GM12865 (cell line): ENCODE data around the gene PCCA.
A peak's percentile ranks its signal among the peaks of the same experiment; 100 is the strongest.

ENCODE experiments used
- DNase-seq: peaks from one replicate; pipeline ENCODE4 v3.0.0; 2010; ENCODE audit warnings: low read depth
- H3K4me3 ChIP-seq: 2 replicates; pipeline ENCODE4 v1.5.1; 2011; ENCODE audit warnings: mild to moderate bottlenecking, low read depth, low read length, control low read depth
- TF ChIP-seq, protein P1 (sequence below): IDR thresholded peaks from 2 replicates; pipeline ENCODE4 v1.5.1; 2011; ENCODE audit warnings: low read length, control low read depth, low read depth, inconsistent platforms; ENCODE audit not compliant: insufficient read depth; ENCODE audit errors: missing control alignments

Gene PCCA

GRCh38 chr13:100128838-100129237 is 39.9 kb downstream of the PCCA start:
- DNase-seq = no peak
- TF ChIP-seq, protein P1, sequence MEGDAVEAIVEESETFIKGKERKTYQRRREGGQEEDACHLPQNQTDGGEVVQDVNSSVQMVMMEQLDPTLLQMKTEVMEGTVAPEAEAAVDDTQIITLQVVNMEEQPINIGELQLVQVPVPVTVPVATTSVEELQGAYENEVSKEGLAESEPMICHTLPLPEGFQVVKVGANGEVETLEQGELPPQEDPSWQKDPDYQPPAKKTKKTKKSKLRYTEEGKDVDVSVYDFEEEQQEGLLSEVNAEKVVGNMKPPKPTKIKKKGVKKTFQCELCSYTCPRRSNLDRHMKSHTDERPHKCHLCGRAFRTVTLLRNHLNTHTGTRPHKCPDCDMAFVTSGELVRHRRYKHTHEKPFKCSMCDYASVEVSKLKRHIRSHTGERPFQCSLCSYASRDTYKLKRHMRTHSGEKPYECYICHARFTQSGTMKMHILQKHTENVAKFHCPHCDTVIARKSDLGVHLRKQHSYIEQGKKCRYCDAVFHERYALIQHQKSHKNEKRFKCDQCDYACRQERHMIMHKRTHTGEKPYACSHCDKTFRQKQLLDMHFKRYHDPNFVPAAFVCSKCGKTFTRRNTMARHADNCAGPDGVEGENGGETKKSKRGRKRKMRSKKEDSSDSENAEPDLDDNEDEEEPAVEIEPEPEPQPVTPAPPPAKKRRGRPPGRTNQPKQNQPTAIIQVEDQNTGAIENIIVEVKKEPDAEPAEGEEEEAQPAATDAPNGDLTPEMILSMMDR = no peak
- no peak overlapping the region for H3K4me3 ChIP-seq

GRCh38 chr13:100129605-100130004 is 40.7 kb downstream of the PCCA start:
- TF ChIP-seq, protein P1 = no peak
- H3K4me3 ChIP-seq = no peak overlapping the region
- peak; percentile 72 for DNase-seq

GRCh38 chr13:100130092-100130491 is 41.2 kb downstream of the PCCA start:
- H3K4me3 ChIP-seq = no peak overlapping the region
- TF ChIP-seq, protein P1 = no peak
- no peak for DNase-seq

GRCh38 chr13:100130930-100131511 is 42.1 kb downstream of the PCCA start:
- TF ChIP-seq, protein P1 = no peak
- H3K4me3 ChIP-seq = no peak overlapping the region
- DNase-seq = no peak

DNA sequence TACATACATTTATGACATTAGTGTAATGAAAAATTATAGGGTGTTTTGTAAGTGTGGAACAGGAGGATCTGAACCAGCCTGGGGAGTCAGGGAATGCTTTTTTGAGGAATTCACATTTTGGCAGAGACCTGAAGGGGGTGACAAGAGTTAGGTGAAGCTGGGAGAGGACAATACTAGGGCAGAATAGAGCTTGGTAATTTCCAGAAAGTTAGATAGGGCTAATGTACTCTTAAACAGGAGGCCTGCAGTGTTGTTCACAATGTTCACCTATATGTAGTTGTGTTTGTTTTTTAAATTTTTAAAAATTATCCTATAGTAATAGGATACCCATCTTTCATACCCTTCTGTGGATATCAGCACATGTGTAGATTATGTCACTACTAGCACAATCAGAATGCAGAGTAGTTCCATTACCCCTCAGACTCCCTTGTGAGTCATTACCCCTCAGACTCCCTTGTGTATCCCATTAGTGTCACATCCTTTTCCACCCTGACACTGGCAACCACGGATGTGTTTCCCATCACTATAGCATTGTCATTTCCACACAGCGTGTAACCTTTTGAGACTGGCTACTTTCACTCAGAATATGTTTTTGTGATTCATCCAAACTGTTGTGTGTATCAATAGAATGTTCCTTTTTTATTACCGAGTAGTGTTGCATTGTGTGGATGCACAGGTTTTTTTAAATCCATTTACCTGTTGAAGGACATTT is 43.1 kb downstream of the PCCA start:
- peak; percentile 20 for DNase-seq
- no peak overlapping the region for H3K4me3 ChIP-seq
- TF ChIP-seq, protein P1 = no peak

DNA sequence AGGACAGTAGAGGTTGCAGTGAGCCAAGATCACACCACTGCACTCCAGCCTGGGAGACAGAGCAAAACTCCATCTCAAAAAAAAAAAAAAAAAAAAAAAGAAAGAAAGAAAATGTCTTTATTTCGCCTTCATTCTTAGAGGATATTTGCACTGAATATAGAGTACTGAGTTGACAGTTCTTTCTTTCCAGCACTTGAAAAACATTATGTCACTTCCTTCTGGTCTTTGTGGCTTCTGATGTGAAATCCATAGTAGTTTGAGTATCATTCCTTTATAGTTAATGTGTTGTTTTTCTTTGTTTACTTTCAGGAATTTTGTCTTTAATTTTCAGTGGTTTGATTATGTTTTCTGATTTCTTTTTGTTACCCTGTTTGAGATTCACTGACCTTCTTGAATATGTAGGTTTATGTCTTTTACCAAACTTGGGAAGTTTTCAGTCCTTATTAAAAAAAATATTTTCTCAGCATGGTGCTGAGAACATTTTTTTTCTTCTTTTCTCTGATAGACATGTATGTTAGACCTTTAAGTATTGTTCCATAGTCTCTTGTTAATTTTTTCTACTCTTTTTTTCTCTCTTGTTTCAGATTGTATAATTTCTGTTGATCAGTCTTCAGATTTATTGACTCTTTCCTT is 50.1 kb downstream of the PCCA start:
- TF ChIP-seq, protein P1 = no peak
- no peak overlapping the region for H3K4me3 ChIP-seq
- DNase-seq = no peak
